ENCODE data around the gene AGO4. TPM values are rescaled to one million over a fixed set of nuclear protein-coding genes. Genes with fewer than 3 reads are reported as not detected.

Gene AGO4
- total RNA-seq, 3 donors from 2014 or later: 20.0 to 27.4 (median 22.4) TPM

DNA sequence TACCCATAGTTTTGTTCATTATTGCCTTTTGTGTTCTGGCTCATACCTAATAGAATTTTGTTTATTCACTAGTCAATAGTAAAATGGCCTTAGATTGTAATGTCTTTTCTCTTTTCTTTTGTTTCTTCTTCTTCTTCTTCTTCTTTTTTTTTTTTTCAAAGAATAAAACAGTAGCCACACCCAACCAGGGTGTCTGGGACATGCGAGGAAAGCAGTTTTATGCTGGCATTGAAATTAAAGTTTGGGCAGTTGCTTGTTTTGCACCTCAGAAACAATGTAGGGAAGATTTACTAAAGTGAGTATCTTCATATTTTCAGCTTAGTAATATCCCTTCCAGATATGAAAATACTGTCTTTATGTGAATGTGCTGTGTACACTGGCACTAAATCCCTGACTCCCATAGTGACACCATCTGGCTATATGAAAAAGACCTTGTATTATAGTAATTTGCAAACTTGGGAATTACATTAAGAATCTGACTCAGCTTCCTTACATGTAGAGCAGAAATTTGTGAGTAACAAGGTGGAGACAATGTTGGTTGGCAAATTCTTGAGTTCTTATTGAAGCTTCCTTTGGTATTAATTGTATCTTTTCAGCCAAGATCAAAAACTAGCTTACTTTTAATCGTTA, 24.6 kb downstream of the AGO4 start:
- DNase-seq (ENCODE audit: low spot score in 2 of 2): no peak
- intact Hi-C loops (cut with DNase I; ENCODE audit: low total_unique reads): no loop called here
- H3K9me3 ChIP-seq: no peaks in the 10 kb centered on the region
- H3K27me3 ChIP-seq: no peaks in the 10 kb centered on the region
- TF ChIP-seq, protein P1, sequence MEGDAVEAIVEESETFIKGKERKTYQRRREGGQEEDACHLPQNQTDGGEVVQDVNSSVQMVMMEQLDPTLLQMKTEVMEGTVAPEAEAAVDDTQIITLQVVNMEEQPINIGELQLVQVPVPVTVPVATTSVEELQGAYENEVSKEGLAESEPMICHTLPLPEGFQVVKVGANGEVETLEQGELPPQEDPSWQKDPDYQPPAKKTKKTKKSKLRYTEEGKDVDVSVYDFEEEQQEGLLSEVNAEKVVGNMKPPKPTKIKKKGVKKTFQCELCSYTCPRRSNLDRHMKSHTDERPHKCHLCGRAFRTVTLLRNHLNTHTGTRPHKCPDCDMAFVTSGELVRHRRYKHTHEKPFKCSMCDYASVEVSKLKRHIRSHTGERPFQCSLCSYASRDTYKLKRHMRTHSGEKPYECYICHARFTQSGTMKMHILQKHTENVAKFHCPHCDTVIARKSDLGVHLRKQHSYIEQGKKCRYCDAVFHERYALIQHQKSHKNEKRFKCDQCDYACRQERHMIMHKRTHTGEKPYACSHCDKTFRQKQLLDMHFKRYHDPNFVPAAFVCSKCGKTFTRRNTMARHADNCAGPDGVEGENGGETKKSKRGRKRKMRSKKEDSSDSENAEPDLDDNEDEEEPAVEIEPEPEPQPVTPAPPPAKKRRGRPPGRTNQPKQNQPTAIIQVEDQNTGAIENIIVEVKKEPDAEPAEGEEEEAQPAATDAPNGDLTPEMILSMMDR (IDR thresholded peaks at IDR 0.05): no peak
- TF ChIP-seq POLR2A (IDR thresholded peaks at IDR 0.05) (no peak), POLR2AphosphoS5 (IDR thresholded peaks at IDR 0.05) (no peak)
- no peaks in the 10 kb centered on the region for H3K4me1 ChIP-seq
- H3K4me3 ChIP-seq: no peak overlapping the region
- H3K36me3 ChIP-seq: peaks cover 5% of the 10 kb centered on the region
- H3K27ac ChIP-seq: no peak overlapping the region

DNA sequence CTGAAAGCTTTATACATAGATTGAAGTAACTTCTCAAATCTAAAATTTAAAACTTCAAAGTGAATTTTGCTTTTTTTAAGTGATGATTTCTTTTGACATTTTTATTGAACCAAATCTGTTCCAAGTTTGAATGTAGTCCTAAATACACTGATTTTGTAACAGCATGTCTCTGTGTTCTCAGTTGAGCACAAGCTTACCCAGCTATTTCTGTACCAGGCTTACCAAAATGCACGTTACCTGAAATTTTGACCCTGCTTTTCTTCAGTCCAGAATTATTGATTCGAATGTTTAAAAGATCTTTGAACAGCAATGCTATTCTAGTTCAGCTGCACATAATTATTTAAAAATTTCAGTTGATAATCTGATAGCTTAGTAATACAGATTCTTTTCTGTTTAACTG, 25.6 kb downstream of the AGO4 start:
- TF ChIP-seq, protein P1 (IDR thresholded peaks at IDR 0.05): no peak
- TF ChIP-seq POLR2AphosphoS5 (IDR thresholded peaks at IDR 0.05) (no peak), POLR2A (IDR thresholded peaks at IDR 0.05) (no peak)
- no peak for DNase-seq (ENCODE audit: low spot score in 2 of 2)
- intact Hi-C loops (cut with DNase I; ENCODE audit: low total_unique reads): no loop called here
- Histone ChIP-seq H3K9me3 (no peaks in the 10 kb centered on the region), H3K4me1 (no peaks in the 10 kb centered on the region), H3K36me3 (peaks cover 5% of the 10 kb centered on the region), H3K4me3 (no peak overlapping the region), H3K27ac (no peak overlapping the region), H3K27me3 (no peaks in the 10 kb centered on the region)

DNA sequence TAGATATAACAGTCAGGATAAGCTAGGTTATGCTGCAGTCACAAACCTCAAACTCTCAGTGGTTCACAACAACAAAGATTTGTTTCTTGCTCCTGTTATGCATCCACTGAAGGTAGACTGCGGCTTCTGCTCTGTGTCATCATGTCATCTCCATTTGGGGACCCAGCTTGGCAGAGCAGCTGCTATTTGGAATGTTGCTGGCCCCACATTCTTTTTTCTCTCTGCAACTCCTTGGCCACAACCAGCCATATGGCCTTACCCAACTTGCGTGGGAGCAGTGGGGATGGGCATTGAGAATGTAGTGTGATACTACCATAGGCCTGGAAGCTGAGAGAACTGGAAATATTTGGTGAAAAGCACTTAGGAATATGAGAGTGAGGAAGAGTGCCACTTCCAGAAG, 26.4 kb downstream of the AGO4 start:
- Histone ChIP-seq H3K9me3 (no peaks in the 10 kb centered on the region), H3K27me3 (no peaks in the 10 kb centered on the region), H3K4me3 (no peak overlapping the region), H3K4me1 (no peaks in the 10 kb centered on the region), H3K27ac (no peak overlapping the region), H3K36me3 (peaks cover 5% of the 10 kb centered on the region)
- intact Hi-C loops (cut with DNase I; ENCODE audit: low total_unique reads): no loop called here
- no peak for DNase-seq (ENCODE audit: low spot score in 2 of 2)
- TF ChIP-seq POLR2A (IDR thresholded peaks at IDR 0.05): no peak
- TF ChIP-seq, protein P1 (IDR thresholded peaks at IDR 0.05): no peak
- no peak for TF ChIP-seq POLR2AphosphoS5 (IDR thresholded peaks at IDR 0.05)

DNA sequence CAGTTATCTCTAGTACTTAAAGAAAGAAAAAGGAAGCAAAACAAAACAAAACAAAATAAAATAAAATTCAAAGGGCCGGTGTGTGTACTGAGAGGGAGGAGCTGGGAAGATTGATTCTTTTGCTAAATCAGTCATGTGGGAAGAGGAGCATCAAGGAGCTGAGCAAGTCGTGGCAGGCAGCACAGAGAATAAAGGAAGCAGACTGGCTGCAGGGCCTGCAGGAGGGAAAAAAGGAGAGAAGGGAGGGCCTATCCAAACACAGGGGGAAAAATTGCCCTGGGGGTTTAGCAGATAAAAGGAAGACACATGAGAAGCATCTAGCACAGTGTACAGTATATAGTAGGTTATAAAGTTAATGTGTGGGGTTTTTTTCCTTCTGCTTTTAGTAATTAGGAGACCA, 27.6 kb downstream of the AGO4 start:
- no peak overlapping the region for H3K4me3 ChIP-seq
- peaks cover 5% of the 10 kb centered on the region for H3K36me3 ChIP-seq
- TF ChIP-seq POLR2AphosphoS5 (IDR thresholded peaks at IDR 0.05): no peak
- TF ChIP-seq POLR2A (IDR thresholded peaks at IDR 0.05): no peak
- TF ChIP-seq, protein P1 (IDR thresholded peaks at IDR 0.05): no peak
- intact Hi-C loops (cut with DNase I; ENCODE audit: low total_unique reads): no loop called here
- no peak overlapping the region for H3K27ac ChIP-seq
- no peaks in the 10 kb centered on the region for H3K9me3 ChIP-seq
- no peaks in the 10 kb centered on the region for H3K4me1 ChIP-seq
- no peak for DNase-seq (ENCODE audit: low spot score in 2 of 2)
- no peaks in the 10 kb centered on the region for H3K27me3 ChIP-seq

DNA sequence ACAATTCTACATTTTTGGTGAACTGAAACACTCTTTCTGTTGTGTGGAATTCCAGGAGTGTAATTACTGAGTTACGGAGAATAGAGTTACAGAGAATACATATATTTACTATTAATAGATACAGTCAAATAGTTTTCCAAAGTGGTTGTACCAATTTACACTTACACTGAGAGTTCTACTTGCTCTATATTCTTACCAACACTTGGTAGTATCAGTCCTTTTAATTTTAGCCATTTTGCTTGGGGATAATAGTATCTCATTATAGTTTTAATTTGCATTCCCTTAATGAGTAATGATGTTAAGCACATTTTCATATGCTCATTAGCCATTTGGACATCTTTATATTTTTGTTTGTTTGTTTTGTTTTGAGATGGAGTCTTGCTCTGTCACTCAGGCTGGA, 28.9 kb downstream of the AGO4 start:
- Histone ChIP-seq H3K9me3 (no peaks in the 10 kb centered on the region), H3K36me3 (peaks cover 5% of the 10 kb centered on the region), H3K27ac (no peak overlapping the region), H3K4me3 (no peak overlapping the region), H3K4me1 (no peaks in the 10 kb centered on the region), H3K27me3 (no peaks in the 10 kb centered on the region)
- intact Hi-C loops (cut with DNase I; ENCODE audit: low total_unique reads): no loop called here
- no peak for DNase-seq (ENCODE audit: low spot score in 2 of 2)
- TF ChIP-seq, protein P1 (IDR thresholded peaks at IDR 0.05): no peak
